Retinal pigment epithelial cell (primary cell): ENCODE data around the gene DYNC2LI1.

Experiments used
- DNase-seq: peaks from one replicate; pipeline ENCODE4 v3.0.0-alpha.2; 2010; ENCODE audit warnings: low read depth
- H3K4me3 ChIP-seq: 2 replicates; pipeline ENCODE4 v1.5.1; 2011; ENCODE audit warnings: mild to moderate bottlenecking, low read length, control low read depth, moderate library complexity
- TF ChIP-seq, protein P1 (sequence below): conservative IDR thresholded peaks from 2 replicates; pipeline ENCODE4 v1.5.1; 2011; ENCODE audit warnings: low read depth, low read length, control low read depth, inconsistent platforms

Gene DYNC2LI1

DNA sequence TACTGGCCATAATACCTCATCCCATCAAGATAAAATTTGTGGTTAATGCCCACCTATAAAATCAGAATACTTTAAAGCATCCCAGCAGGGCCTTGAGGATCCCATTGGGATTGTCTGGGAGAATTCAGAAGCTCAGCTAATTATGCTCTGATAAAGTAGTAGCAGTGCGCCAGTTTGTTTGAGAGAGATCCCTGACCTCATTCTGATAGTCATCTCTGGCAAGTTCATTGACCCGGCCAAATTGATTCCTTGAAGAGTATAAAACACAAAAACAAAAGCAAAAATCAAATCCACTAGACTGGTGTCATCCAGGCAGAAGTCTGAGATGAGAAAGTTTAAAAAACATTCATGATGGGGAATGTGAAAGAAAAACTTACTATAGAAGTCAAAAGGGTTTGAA is 50.7 kb downstream of the DYNC2LI1 start:
- TF ChIP-seq, protein P1, sequence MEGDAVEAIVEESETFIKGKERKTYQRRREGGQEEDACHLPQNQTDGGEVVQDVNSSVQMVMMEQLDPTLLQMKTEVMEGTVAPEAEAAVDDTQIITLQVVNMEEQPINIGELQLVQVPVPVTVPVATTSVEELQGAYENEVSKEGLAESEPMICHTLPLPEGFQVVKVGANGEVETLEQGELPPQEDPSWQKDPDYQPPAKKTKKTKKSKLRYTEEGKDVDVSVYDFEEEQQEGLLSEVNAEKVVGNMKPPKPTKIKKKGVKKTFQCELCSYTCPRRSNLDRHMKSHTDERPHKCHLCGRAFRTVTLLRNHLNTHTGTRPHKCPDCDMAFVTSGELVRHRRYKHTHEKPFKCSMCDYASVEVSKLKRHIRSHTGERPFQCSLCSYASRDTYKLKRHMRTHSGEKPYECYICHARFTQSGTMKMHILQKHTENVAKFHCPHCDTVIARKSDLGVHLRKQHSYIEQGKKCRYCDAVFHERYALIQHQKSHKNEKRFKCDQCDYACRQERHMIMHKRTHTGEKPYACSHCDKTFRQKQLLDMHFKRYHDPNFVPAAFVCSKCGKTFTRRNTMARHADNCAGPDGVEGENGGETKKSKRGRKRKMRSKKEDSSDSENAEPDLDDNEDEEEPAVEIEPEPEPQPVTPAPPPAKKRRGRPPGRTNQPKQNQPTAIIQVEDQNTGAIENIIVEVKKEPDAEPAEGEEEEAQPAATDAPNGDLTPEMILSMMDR = no peak
- no peak for DNase-seq
- no peak overlapping the region for H3K4me3 ChIP-seq

DNA sequence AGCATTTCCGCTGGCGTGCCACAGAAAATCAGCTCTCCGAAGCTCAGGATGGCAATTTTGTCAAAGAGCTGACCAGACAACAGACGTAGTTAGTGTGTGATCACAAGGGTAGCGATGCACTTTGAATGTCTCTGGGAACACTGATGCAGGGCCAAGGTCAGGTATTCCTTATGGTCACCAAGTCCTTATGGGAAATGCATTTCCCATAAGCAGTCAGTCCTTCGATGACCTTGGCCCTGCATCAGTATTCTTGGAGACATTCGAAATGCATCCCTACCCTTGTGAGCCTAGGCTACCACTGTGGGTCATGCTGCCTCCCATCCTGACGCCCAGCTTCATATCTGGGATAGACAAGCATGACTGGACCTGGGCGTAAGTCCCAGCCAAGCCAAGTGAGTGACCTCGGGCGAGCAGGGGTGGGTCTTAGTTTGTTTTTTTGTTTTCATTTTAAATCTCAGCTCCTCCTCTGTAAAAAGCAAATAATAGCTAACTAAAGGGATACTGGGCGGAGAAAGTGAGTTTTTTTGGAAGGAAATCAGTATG is 51.2 kb downstream of the DYNC2LI1 start:
- TF ChIP-seq, protein P1 = no peak
- no peak for DNase-seq
- no peak overlapping the region for H3K4me3 ChIP-seq

DNA sequence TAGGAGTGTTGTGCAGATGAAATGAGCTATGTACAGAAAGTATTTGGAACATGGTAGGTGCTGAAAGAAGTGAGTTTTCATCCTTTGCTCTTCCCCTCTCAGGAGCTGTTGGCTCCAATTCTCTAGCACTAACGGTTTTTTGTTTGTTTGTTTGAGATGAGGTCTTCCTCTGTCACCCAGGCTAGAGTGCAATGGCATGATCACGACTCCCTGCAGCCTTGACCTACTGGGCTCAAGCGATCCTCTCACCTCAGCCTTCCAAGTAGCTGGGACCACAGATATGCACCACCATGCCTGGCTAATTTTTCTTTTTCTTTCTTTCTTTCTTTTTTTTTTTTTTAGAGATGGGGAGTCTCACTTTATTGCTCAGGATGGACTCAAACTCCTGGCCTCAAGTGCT is 52.0 kb downstream of the DYNC2LI1 start:
- DNase-seq = no peak
- H3K4me3 ChIP-seq = no peak overlapping the region
- TF ChIP-seq, protein P1 = no peak

DNA sequence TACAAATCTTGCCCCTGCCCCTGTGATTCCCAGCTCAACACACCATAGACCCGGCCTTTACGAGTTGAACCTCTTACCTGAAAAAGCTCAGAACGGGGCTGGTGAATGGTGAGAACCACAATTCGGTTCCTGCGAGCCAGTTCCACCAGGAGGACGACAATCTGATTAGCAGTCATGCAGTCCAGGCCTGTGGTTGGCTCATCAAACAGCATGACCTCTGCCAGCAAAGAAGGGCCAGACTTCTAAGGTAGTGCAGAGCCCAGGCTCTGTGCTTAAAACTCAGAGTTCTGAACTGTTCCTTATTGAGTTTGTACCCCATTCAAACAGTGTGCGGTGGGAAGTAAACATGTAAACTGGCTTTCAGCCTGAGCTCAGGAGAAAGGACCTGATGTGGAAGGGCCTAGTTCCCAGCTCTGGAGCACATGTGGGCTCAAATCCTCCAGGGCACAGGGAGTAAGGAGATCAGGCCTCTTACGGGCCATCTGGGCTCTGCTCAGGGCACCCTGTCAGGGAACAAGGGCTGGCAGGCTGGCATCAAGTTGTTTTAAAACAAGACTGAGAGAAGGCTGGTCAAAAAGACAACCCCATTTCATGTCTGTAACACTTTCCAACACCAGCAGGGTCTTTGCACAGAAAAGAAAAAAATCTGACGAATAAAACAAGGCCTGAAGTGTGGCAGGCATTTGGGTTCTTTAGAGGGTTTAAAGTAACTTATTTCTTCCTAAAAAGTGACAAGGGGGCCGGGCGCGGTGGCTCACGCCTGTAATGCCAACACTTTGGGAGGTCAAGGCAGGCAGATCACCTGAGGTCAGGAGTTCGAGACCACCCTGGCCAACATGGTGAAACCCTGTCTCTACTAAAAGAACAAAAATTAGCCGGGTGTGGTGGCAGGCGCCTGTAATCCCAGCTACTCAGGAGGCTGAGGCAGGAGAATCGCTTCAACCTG is 52.7 kb downstream of the DYNC2LI1 start:
- no peak overlapping the region for H3K4me3 ChIP-seq
- no peak for DNase-seq
- TF ChIP-seq, protein P1 = no peak

DNA sequence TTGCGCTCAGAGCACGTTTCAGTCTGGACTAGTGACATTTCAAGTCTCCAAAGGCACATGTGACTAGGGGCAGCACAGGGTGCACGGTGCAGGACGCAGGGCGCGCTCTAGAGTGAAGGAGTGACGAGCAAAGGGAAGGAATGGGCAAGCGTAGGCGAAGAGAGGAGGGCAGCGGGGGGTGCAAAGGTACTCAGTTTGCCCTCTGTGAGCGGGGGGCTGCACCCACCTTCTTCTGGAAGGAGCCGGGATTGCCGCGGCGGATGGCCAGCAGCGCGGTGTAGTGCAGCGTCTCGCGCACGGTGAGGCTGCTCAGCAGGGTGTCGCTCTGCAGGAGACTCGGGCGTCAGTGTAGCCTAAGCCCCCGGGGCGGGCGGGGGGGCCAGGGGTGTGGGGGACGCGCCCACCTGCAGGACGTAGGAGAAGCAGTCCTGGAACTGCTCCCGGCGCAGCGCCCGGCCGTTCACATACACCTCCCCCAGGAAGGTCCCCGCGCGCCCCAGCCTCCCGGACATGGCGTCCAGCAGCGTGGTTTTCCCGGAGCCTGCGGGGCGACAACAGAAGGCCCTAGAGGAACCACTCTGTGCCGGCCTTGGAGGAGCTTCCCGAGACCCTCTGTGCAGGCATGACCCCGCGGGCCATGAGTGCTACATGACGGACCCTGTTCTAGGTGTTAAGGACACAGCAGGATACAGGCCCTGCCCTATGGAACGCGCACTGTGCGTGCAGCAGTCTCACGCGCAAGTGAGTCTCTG is 57.9 kb downstream of the DYNC2LI1 start:
- TF ChIP-seq, protein P1 = no peak
- H3K4me3 ChIP-seq = peak overlapping the region; percentile 49
- DNase-seq = no peak

DNA sequence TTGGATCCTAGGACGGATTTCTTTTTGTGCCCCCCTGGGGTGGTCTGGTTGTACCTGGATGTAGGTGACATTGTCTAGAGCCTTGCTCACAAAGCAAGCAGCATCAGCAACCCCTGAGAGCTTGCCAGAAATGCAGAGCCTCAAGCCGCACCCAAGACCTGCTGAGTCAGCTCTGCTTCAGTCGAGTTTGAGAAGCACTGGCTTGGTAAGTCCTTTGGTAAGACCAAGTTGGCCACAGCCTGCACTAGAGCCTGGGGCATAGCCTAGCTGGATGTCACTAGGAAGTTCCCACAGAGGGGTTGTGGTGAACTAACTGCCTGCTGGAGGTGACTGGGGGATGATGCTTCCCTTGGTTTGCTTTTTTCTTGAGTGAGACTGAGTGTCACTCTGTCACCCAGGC is 58.6 kb downstream of the DYNC2LI1 start:
- no peak overlapping the region for H3K4me3 ChIP-seq
- DNase-seq = no peak
- TF ChIP-seq, protein P1 = no peak
